ENCODE results near the gene KCNIP4.

DNA sequence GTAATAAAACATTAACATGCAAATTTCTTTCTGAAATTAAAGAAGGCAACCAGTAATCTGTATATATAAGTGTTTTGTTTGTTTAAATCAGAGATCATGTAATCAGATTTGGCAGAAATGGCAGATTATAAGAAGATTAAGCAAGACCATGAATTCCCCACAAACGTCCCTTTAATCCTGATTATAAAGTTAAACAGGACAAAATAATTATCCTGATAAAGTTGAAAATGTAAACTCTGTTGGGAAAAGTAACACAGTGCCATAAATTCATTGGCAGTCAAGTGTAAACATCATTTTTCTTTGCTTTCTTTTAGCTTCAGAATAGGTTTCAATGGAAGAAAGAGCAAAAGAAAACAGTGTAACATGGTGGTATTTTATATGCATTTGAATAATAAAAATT is 256.3 kb downstream of the KCNIP4 start:
- TF ChIP-seq CTCF (IDR thresholded peaks at IDR 0.05; ENCODE audit: control extremely low read depth in 1 of 3, insufficient read depth in 1 of 3, low read depth in 1 of 3, low read length in 3 of 3): no peak
- no peak for TF ChIP-seq SP1 (IDR thresholded peaks at IDR 0.05; ENCODE audit: low read depth, low read length)
- TF ChIP-seq POLR2AphosphoS5 (IDR thresholded peaks at IDR 0.05; ENCODE audit: low read depth, low read length): no peak
- TF ChIP-seq POLR2A (IDR thresholded peaks at IDR 0.05; ENCODE audit: control extremely low read depth in 1 of 2, low read depth in 2 of 2, low read length in 2 of 2): no peak
- TF ChIP-seq RAD21 (IDR thresholded peaks at IDR 0.05 in 1 of 2, conservative IDR thresholded peaks at IDR 0.05 in 1 of 2; ENCODE audit: low read depth in 2 of 2, low read length in 2 of 2): no peak
- TF ChIP-seq ATF3 (IDR thresholded peaks at IDR 0.05; ENCODE audit: insufficient read depth, low read depth, low read length): no peak
- no peak for TF ChIP-seq EZH2 (IDR thresholded peaks at IDR 0.05; ENCODE audit: low read depth, low read length, severe bottlenecking)
- no peak for TF ChIP-seq CBX5 (IDR thresholded peaks at IDR 0.05; ENCODE audit: low read depth, low read length)
- no peak for TF ChIP-seq JUN (IDR thresholded peaks at IDR 0.05; ENCODE audit: low read depth, low read length)
- TF ChIP-seq RNF2 (IDR thresholded peaks at IDR 0.05; ENCODE audit: borderline replicate concordance, low read depth, low read length, missing control alignments, poor library complexity, severe bottlenecking): no peak
- TF ChIP-seq SRF (IDR thresholded peaks at IDR 0.05; ENCODE audit: low read depth, low read length): no peak
- TF ChIP-seq JUND (IDR thresholded peaks at IDR 0.05; ENCODE audit: low read length): no peak
- no peak for TF ChIP-seq NANOG (IDR thresholded peaks at IDR 0.05; ENCODE audit: insufficient read depth, low read depth, low read length, poor library complexity, severe bottlenecking)

All from H1 (cell line).